Osteocyte (in vitro differentiated cells): ENCODE results near the gene S100PBP. TPM values are rescaled to one million over a fixed set of nuclear protein-coding genes. Genes with fewer than 3 reads are reported as not detected.

Experiments used
- DNase-seq: peaks from one replicate; pipeline ENCODE4 v3.0.0; 2021; ENCODE audit warnings: mixed read lengths; ENCODE audit not compliant: unreplicated experiment; ENCODE audit errors: extremely low spot score
- H3K27ac Mint-ChIP-seq: one replicate; pipeline ENCODE4 v1.8.0; 2021; ENCODE audit warnings: mild to moderate bottlenecking, mixed read lengths; ENCODE audit not compliant: unreplicated experiment
- H3K27me3 Mint-ChIP-seq: one replicate; pipeline ENCODE4 v1.8.0; 2021; ENCODE audit warnings: mixed read lengths; ENCODE audit not compliant: unreplicated experiment
- H3K36me3 Mint-ChIP-seq: one replicate; pipeline ENCODE4 v1.8.0; 2021; ENCODE audit warnings: mixed read lengths; ENCODE audit not compliant: unreplicated experiment
- H3K4me1 Mint-ChIP-seq: one replicate; pipeline ENCODE4 v1.8.0; 2021; ENCODE audit warnings: mixed read lengths; ENCODE audit not compliant: unreplicated experiment
- H3K4me3 Mint-ChIP-seq: one replicate; pipeline ENCODE4 v1.8.0; 2021; ENCODE audit warnings: mild to moderate bottlenecking, moderate library complexity, mixed read lengths; ENCODE audit not compliant: unreplicated experiment
- H3K9me3 Mint-ChIP-seq: one replicate; pipeline ENCODE4 v1.8.0; 2021; ENCODE audit warnings: mixed read lengths; ENCODE audit not compliant: unreplicated experiment
- CTCF ChIP-seq: fragments of 200-600 bp; sonication (generic); IDR thresholded peaks from 2 replicates; pipeline ENCODE4 v1.5.0; 2021; ENCODE audit warnings: antibody characterized with exemption, mild to moderate bottlenecking, moderate library complexity
- total RNA-seq: library from RNA; stranded (reverse); gene quantifications from 2 replicates; pipeline ENCODE4 v1.2.1, GENCODE V29; 2021

The S100PBP gene
- total RNA-seq, 1 donor from 2014 or later: 49.8 TPM

- no peak for TF ChIP-seq CTCF
- peak; percentile 85 for DNase-seq
- Mint-ChIP-seq H3K9me3 (no peaks in the 10 kb centered on the region), H3K27me3 (no peaks in the 10 kb centered on the region), H3K4me3 (peak overlapping the region; percentile 99), H3K27ac (peak overlapping the region; percentile 98), H3K36me3 (peaks cover 18% of the 10 kb centered on the region), H3K4me1 (peaks cover 51% of the 10 kb centered on the region)
These were observed 736 bp upstream of the S100PBP start for GRCh38 chr1:32816676-32817158.

DNA sequence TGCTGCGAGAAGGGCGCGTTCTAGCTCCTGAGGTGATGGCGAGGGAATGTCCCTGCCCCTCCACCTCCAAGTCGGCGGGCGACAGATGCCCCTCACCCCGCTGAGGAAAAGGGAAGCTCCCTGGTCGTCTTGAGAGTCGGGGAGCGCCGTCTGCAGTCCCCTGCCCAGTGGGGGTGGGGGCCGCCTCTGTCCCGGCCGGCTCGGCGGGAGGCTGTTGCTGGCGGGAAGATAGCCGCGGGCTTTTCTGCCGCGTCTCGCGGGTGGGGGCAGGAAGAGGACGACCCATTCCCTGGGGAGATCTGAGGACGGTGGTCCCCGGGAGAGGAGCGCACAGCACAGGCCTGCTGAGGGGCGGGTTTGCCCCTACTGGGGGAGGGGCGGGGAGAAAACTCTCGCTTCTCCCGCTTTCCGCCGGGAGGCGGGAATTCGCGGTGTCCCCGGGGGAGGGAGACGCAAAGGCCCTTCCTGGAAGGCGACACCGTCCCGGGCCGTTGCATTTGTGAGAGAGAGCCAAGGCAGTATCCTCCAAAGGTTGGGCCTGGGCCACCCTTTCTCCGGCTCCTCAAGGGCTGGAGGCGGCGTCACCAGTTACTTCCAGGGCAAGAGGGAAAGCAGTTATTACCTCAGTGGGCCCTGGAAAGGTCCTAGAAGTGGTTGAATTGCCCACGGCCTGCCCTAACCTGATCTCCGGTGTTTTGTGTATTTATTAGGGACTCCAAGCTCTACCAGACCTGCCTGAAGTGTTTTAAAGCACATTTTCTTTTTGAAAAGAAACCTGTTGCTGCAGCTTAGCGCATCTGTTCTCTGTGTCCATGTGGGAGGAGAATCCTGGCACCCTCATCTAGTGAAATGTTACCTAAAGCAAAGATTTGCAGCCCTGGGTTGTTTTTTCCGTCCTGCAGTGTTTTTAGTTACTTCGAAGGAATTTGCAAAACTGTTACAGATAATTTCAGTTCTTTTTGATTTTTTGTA is 648 bp downstream of the S100PBP start:
- DNase-seq: peak; percentile 88
- no peak for TF ChIP-seq CTCF

DNA sequence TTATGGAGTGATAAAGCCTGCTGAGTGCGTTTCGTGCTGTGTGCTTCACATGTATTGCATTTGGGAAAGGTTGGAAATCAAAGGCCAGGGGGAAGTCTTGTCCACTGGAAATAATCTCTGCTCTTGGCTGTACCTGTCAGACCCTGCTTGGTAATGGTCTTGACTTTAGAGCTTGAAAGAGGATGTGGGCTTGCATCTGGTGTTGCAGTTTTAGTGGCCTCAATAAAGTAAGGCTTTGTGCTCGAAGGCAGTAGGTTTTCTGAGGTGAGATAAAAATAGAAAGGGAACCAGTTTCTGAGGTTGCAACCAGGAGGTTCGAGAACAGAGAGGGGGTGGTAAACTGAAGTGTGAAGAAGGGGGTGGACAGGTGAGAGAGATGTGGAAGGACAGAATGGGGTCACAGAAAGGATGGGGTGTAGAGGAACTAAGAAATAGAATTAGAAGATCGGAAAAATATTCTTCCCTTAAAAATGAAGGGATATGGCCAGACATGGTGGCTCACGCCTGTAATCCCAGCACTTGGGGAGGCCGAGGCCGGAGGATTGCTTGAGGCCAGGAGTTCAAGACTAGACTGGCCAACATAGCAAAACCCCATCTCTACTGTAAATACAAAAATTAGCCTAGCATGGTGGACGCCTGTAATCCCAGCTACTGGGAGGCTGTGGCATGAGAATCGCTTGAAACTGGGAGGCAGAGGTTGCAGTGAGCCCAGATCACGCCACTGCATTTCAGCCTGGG is 1.5 kb downstream of the S100PBP start:
- no peak for TF ChIP-seq CTCF

More for the DNA sequence above, 648 bp downstream of the S100PBP start:
- Mint-ChIP-seq H3K4me3 (peak overlapping the region; percentile 99), H3K9me3 (no peaks in the 10 kb centered on the region), H3K4me1 (peaks cover 39% of the 10 kb centered on the region), H3K36me3 (peaks cover 15% of the 10 kb centered on the region), H3K27me3 (no peaks in the 10 kb centered on the region), H3K27ac (peak overlapping the region; percentile 98)

GRCh38 chr1:32825181-32825580 is 7.7 kb downstream of the S100PBP start:
- Mint-ChIP-seq H3K4me1 (no peaks in the 10 kb centered on the region), H3K36me3 (peaks cover 30% of the 10 kb centered on the region)

More for the DNA sequence above, 1.5 kb downstream of the S100PBP start:
- peak overlapping the region; percentile 99 for H3K4me3 Mint-ChIP-seq
- no peaks in the 10 kb centered on the region for H3K9me3 Mint-ChIP-seq
- DNase-seq: no peak
- peaks cover 34% of the 10 kb centered on the region for H3K4me1 Mint-ChIP-seq
- peak overlapping the region; percentile 98 for H3K27ac Mint-ChIP-seq
- peaks cover 10% of the 10 kb centered on the region for H3K36me3 Mint-ChIP-seq
- H3K27me3 Mint-ChIP-seq: no peaks in the 10 kb centered on the region

More at GRCh38 chr1:32825181-32825580, 7.7 kb downstream of the S100PBP start:
- TF ChIP-seq CTCF: no peak
- Mint-ChIP-seq H3K4me3 (no peak overlapping the region), H3K9me3 (no peaks in the 10 kb centered on the region), H3K27me3 (no peaks in the 10 kb centered on the region), H3K27ac (no peak overlapping the region)
- DNase-seq: no peak
